A549 (cell line): ENCODE measurements around the gene NGRN. TPM values are rescaled to one million over a fixed set of nuclear protein-coding genes. Genes with fewer than 3 reads are reported as not detected.

ENCODE experiments used
- ATAC-seq, 2 experiments: fragments of 200-7000 bp in 1 of 2; fragments of >200 bp in 1 of 2; cut with Nextera tagmentation in 1 of 2; cut with Tn5 transposase in 1 of 2; 3 replicates each; pipeline versions ENCODE4 v1.8.0 to v1.9.1; 2018 to 2020; ENCODE audit warnings: mild to moderate bottlenecking in 1 of 2, moderate library complexity in 1 of 2
- CTCF ChIA-PET: fragments of 300-600 bp; sonication (Branson Sonifier 250); formaldehyde crosslinking; extraction: SDS; loops from one replicate; lab custom pipeline; 2021; ENCODE audit warnings: antibody characterized with exemption, inconsistent platforms; lab: Yijun Ruan, JAX
- POLR2A ChIA-PET: fragments of 350-600 bp; formaldehyde crosslinking; extraction: SDS; loops from one replicate; lab custom pipeline; 2021; ENCODE audit warnings: antibody characterized with exemption, inconsistent platforms; lab: Yijun Ruan, JAX
- DNase-seq, 2 experiments: peaks; one replicate each; pipeline versions ENCODE4 v3.0.0 to v3.0.0-alpha.2; 2011 to 2016; ENCODE audit warnings: low read depth in 1 of 2, low spot score in 1 of 2
- FAIRE-seq: peaks from 2 replicates; lab custom pipeline; 2011; peaks lifted over from hg19 to GRCh38; lab: Jason Lieb, UNC
- H3K27ac ChIP-seq, 2 experiments: fragments of >200 bp; sonication (Bioruptor Twin); formaldehyde crosslinking; 3 replicates each; pipeline ENCODE4 v1.5.1; 2016 to 2017
- H3K4me1 ChIP-seq: fragments of >200 bp; sonication (Bioruptor Twin); formaldehyde crosslinking; 3 replicates; pipeline ENCODE4 v1.6.1; 2016
- H3K4me2 ChIP-seq: fragments of >200 bp; sonication (Bioruptor Twin); formaldehyde crosslinking; 3 replicates; pipeline ENCODE4 v1.6.1; 2016
- H3K4me3 ChIP-seq: fragments of >200 bp; sonication (Bioruptor Twin); formaldehyde crosslinking; 3 replicates; pipeline ENCODE4 v1.5.1; 2016
- H3K9me3 ChIP-seq: fragments of >200 bp; sonication (Bioruptor Twin); formaldehyde crosslinking; 3 replicates; pipeline ENCODE4 v1.6.1; 2016
- CBX2 ChIP-seq: fragments of 200-600 bp; sonication (generic); IDR thresholded peaks from 2 replicates; pipeline ENCODE4 v1.6.1; 2016; ENCODE audit warnings: low read depth, mild to moderate bottlenecking, borderline replicate concordance
- CHD2 ChIP-seq: fragments of 150-350 bp; IDR thresholded peaks from 2 replicates; pipeline ENCODE4 v1.6.1; 2014; ENCODE audit warnings: low read length; ENCODE audit not compliant: partially characterized antibody
- CHD4 ChIP-seq: fragments of 200-600 bp; sonication (generic); IDR thresholded peaks from 2 replicates; pipeline ENCODE4 v1.6.1; 2016; ENCODE audit warnings: antibody characterized with exemption, mild to moderate bottlenecking, borderline replicate concordance
- CTCF ChIP-seq: fragments of >200 bp; sonication (Bioruptor Twin); formaldehyde crosslinking; IDR thresholded peaks from 3 replicates; pipeline ENCODE4 v1.5.1; 2016
- E2F6 ChIP-seq: IDR thresholded peaks from 2 replicates; pipeline ENCODE4 v1.6.1; 2012; ENCODE audit warnings: low read depth, borderline replicate concordance
- EP300 ChIP-seq, 2 experiments: fragments of >200 bp; sonication (Bioruptor Twin); formaldehyde crosslinking; IDR thresholded peaks; 2 replicates in 1 of 2; 3 replicates in 1 of 2; pipeline ENCODE4 v1.6.1; 2016 to 2017
- ESRRA ChIP-seq: fragments of 150-350 bp; IDR thresholded peaks from 2 replicates; pipeline ENCODE4 v1.6.1; 2014; ENCODE audit warnings: mild to moderate bottlenecking, low read length, borderline replicate concordance
- KDM1A ChIP-seq: fragments of 200-600 bp; sonication (generic); IDR thresholded peaks from 2 replicates; pipeline ENCODE4 v1.6.1; 2016; ENCODE audit warnings: low read depth, mild to moderate bottlenecking
- KDM5A ChIP-seq: fragments of 200-600 bp; sonication (generic); IDR thresholded peaks from 2 replicates; pipeline ENCODE4 v1.6.1; 2016; ENCODE audit warnings: antibody characterized with exemption, mild to moderate bottlenecking
- PBX3 ChIP-seq: IDR thresholded peaks from 2 replicates; pipeline ENCODE4 v1.6.1; 2012
- PHF8 ChIP-seq: fragments of 200-600 bp; sonication (generic); IDR thresholded peaks from 2 replicates; pipeline ENCODE4 v1.6.1; 2016; ENCODE audit warnings: low read depth, mild to moderate bottlenecking, antibody characterized with exemption, moderate library complexity, borderline replicate concordance
- RARB ChIP-seq: fragments of 250-450 bp; sonication (Bioruptor Pico); IDR thresholded peaks from 2 replicates; pipeline ENCODE4 v1.8.0; 2021; ENCODE audit warnings: mild to moderate bottlenecking, moderate library complexity
- RFX5 ChIP-seq: fragments of 450-650 bp; IDR thresholded peaks from 2 replicates; pipeline ENCODE4 v1.7.1; 2014; ENCODE audit warnings: antibody characterized with exemption, mild to moderate bottlenecking, moderate library complexity
- RNF2 ChIP-seq: fragments of 200-600 bp; sonication (generic); IDR thresholded peaks from 2 replicates; pipeline ENCODE4 v1.6.1; 2016; ENCODE audit warnings: low read depth, mild to moderate bottlenecking, antibody characterized with exemption, moderate library complexity, borderline replicate concordance
- SMC3 ChIP-seq: fragments of >200 bp; sonication (Bioruptor Twin); formaldehyde crosslinking; IDR thresholded peaks from 3 replicates; pipeline ENCODE4 v1.6.1; 2018; ENCODE audit warnings: inconsistent platforms
- TP53 ChIP-seq: fragments of 250-450 bp; sonication (Bioruptor Pico); IDR thresholded peaks from 2 replicates; pipeline ENCODE4 v1.5.0; 2021; ENCODE audit warnings: mild to moderate bottlenecking, moderate library complexity
- ZC3H11A ChIP-seq: fragments of 450-650 bp; IDR thresholded peaks from 2 replicates; pipeline ENCODE4 v1.6.1; 2014; ENCODE audit warnings: antibody characterized with exemption, mild to moderate bottlenecking
- ZFP36 ChIP-seq: fragments of 450-650 bp; IDR thresholded peaks from 2 replicates; pipeline ENCODE4 v1.6.1; 2014; ENCODE audit warnings: borderline replicate concordance; ENCODE audit not compliant: partially characterized antibody
- WGBS: methylation state at CpG from one replicate; pipeline ENCODE4 v1.1.6; 2017; ENCODE audit errors: missing lambda C conversion rate; 5-methylcytosine and 5-hydroxymethylcytosine counted together
- polyA plus RNA-seq, 4 experiments: library from polyadenylated mRNA; depleted of rRNA in 3 of 4; stranded (reverse); fragments of >200 nt; fragmentation: RNase III in 1 of 4; extraction: RNeasy Plus Mini Kit Qiagen cat#74134 plus additional on column Dnase treatment in 1 of 4; gene quantifications; 2 replicates in 3 of 4; 3 replicates in 1 of 4; pipeline ENCODE4 v1.2.3, GENCODE V29; 2011 to 2017

The NGRN gene
- polyA plus RNA-seq, 2 of the 4 experiments (the other 2 are of a cell fraction), result 83.2 to 159 TPM

DNA sequence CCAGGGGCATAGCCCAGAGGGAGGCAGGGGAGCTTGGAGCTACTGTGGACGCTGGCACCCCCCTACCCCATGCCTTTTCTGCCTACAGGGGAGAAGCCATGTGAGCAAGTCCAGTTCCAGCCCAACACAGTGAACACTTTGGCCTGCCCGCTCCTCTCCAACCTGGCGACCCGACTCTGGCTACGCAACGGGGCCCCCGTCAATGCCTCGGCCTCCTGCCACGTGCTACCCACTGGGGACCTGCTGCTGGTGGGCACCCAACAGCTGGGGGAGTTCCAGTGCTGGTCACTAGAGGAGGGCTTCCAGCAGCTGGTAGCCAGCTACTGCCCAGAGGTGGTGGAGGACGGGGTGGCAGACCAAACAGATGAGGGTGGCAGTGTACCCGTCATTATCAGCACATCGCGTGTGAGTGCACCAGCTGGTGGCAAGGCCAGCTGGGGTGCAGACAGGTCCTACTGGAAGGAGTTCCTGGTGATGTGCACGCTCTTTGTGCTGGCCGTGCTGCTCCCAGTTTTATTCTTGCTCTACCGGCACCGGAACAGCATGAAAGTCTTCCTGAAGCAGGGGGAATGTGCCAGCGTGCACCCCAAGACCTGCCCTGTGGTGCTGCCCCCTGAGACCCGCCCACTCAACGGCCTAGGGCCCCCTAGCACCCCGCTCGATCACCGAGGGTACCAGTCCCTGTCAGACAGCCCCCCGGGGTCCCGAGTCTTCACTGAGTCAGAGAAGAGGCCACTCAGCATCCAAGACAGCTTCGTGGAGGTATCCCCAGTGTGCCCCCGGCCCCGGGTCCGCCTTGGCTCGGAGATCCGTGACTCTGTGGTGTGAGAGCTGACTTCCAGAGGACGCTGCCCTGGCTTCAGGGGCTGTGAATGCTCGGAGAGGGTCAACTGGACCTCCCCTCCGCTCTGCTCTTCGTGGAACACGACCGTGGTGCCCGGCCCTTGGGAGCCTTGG, 37.4 kb upstream of the NGRN start:
- DNase-seq (no peak), ATAC-seq (0 out of 6 replicates have a peak, but pooled peaks of 1 of the 2 experiments have one; percentile 1)
- Histone ChIP-seq H3K4me1 (peaks cover 19% of the 10 kb centered on the region), H3K4me3 (no peak overlapping the region)
- CTCF ChIA-PET, result interaction anchor here (1.0 to 36.4 kb wide), 5 partner anchors 13 to 329 kb away, joined by 3 to 732 read pairs (median 4); no protein-coding TSS in a partner anchor
- no peak for TF ChIP-seq ESRRA
- no peak for TF ChIP-seq SMC3
- TF ChIP-seq, all 56 proteins: peak for 0
- POLR2A ChIA-PET, result interaction anchor here (1.1 kb wide), 1 partner anchor 77 kb away, joined by 4 read pairs; no protein-coding TSS in a partner anchor
- Histone ChIP-seq H3K9me3 (no peaks in the 10 kb centered on the region), H3K27ac (no peak overlapping the region), H3K4me2 (no peak overlapping the region)
- FAIRE-seq, result no peak
- 92% methylated on average over 35 of the region's 38 CpGs for WGBS

GRCh38 chr15:90228960-90229359, 36.5 kb upstream of the NGRN start:
- no peak for ATAC-seq
- Histone ChIP-seq H3K4me1 (peaks cover 19% of the 10 kb centered on the region), H3K4me3 (no peak overlapping the region), H3K9me3 (no peaks in the 10 kb centered on the region), H3K27ac (no peak overlapping the region), H3K4me2 (no peak overlapping the region)
- no peak for DNase-seq
- 94% methylated on average over 15 of the region's 15 CpGs for WGBS
- ChIA-PET CTCF (interaction anchor here (15.7 to 36.4 kb wide), 2 partner anchors 16 to 83 kb away, joined by 288 to 732 read pairs; no protein-coding TSS in a partner anchor), POLR2A (no interaction called here)
- TF ChIP-seq KDM1A (no peak), KDM5A (no peak), ZFP36 (no peak), RFX5 (no peak), RARB (CRISPR knock-in tag) (no peak), EP300 (IDR thresholded peaks at IDR 0.05) (no peak), ZC3H11A (no peak), PBX3 (no peak)
- FAIRE-seq, result no peak

DNA sequence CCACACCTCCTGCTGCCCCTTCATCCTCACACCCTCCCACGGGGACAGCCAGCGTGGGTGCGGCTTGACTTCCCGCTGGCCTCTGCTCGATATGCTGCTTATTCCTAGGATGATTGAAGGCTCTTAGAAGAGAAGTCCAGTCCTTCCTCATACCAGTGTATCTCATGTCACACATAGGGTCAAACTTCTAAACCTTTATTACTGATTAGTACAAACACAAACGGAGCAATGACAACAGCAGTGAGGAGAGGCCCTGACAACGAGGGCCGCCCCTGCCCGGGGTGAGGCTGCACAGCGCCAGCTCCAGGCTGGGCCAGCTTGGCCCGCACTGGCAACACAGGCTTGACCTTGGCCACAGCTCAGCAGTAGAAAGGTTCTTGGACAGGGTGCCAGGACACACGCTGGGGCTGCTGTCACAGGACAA, 35.4 kb upstream of the NGRN start:
- POLR2A ChIA-PET, result interaction anchor here (0.9 kb wide), 1 partner anchor 87 kb away, joined by 3 read pairs; no protein-coding TSS in a partner anchor

More for the DNA sequence above, 35.4 kb upstream of the NGRN start:
- CTCF ChIA-PET, result interaction anchor here (1.4 to 36.4 kb wide), 3 partner anchors 17 to 84 kb away, joined by 5 to 732 read pairs (median 288); partner anchors contain the start of gene TTLL13
- DNase-seq (no peak), ATAC-seq (no peak), FAIRE-seq (no peak)
- Histone ChIP-seq H3K4me3 (no peak overlapping the region), H3K9me3 (no peaks in the 10 kb centered on the region), H3K27ac (no peak overlapping the region), H3K4me2 (no peak overlapping the region), H3K4me1 (peaks cover 25% of the 10 kb centered on the region)
- TF ChIP-seq PHF8 (no peak), CHD4 (no peak), CTCF (no peak), RNF2 (no peak), E2F6 (no peak), CBX2 (no peak), TP53 (no peak), CHD2 (no peak), ZFP36 (no peak)
- 65% methylated on average over 12 of the region's 12 CpGs for WGBS
